ENCODE data around the gene KCNMA1. TPM values are rescaled to one million over a fixed set of nuclear protein-coding genes. Genes with fewer than 3 reads are reported as not detected.

KCNMA1 gene
- total and polyA plus RNA-seq, 7 donors: 15.3 to 427 (median 256) TPM

- TF ChIP-seq POLR2AphosphoS5 (IDR thresholded peaks at IDR 0.05) (no peak), POLR2A (IDR thresholded peaks at IDR 0.05) (no peak)
- TF ChIP-seq, protein P1, sequence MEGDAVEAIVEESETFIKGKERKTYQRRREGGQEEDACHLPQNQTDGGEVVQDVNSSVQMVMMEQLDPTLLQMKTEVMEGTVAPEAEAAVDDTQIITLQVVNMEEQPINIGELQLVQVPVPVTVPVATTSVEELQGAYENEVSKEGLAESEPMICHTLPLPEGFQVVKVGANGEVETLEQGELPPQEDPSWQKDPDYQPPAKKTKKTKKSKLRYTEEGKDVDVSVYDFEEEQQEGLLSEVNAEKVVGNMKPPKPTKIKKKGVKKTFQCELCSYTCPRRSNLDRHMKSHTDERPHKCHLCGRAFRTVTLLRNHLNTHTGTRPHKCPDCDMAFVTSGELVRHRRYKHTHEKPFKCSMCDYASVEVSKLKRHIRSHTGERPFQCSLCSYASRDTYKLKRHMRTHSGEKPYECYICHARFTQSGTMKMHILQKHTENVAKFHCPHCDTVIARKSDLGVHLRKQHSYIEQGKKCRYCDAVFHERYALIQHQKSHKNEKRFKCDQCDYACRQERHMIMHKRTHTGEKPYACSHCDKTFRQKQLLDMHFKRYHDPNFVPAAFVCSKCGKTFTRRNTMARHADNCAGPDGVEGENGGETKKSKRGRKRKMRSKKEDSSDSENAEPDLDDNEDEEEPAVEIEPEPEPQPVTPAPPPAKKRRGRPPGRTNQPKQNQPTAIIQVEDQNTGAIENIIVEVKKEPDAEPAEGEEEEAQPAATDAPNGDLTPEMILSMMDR (IDR thresholded peaks at IDR 0.05): no peak
- intact Hi-C loops (cut with DNase I): no loop called here
- WGBS, 2 donors: 86 to 92% methylated on average over 8 of the region's 8 CpGs
- H3K9me3 ChIP-seq: no peaks in the 10 kb centered on the region
- peaks cover 7 to 15% (median 9%) of the 10 kb centered on the region in 4 donors for H3K36me3 ChIP-seq
- no peak for DNase-seq
- peaks cover 0 to 49% (median 43%) of the 10 kb centered on the region in 4 donors for H3K4me1 ChIP-seq
- no peak overlapping the region for H3K27ac ChIP-seq
- no peak overlapping the region for H3K4me3 ChIP-seq
- H3K27me3 ChIP-seq: no peaks in the 10 kb centered on the region
Measured at GRCh38 chr10:77403761-77404160, 233.8 kb downstream of the KCNMA1 start.

DNA sequence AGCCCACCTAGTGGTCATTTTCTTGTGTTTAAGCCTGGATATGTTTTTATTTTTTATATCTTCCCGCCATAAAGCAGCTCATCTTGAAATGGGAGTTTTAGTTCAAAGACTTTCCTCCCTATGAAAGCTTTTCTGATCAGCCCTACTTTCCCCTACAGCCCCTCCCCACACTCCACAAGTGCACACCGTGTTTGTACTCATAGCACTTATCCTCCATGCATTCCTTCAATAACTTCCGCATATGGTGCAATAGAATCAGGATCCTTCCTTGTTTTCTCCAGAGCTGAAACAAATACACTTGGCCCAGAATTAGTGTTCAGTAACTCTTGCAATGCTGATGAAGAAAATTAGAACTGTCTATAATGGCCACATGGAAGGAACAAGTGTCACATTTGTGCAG, 235.9 kb downstream of the KCNMA1 start:
- Histone ChIP-seq H3K4me3 (no peak overlapping the region), H3K4me1 (peaks cover 0 to 31% (median 27%) of the 10 kb centered on the region in 4 donors), H3K9me3 (no peaks in the 10 kb centered on the region), H3K27ac (no peak overlapping the region), H3K36me3 (peaks cover 7 to 15% (median 9%) of the 10 kb centered on the region in 4 donors), H3K27me3 (no peaks in the 10 kb centered on the region)
- 62 to 71% methylated on average over 3 of the region's 3 CpGs for WGBS, 2 donors
- intact Hi-C loops (cut with DNase I): no loop called here
- DNase-seq: no peak
- TF ChIP-seq POLR2AphosphoS5 (IDR thresholded peaks at IDR 0.05) (no peak), POLR2A (IDR thresholded peaks at IDR 0.05) (no peak), EP300 (IDR thresholded peaks at IDR 0.05) (no peak)
- TF ChIP-seq, protein P1 (IDR thresholded peaks at IDR 0.05): no peak

GRCh38 chr10:77400033-77400432, 237.6 kb downstream of the KCNMA1 start:
- H3K9me3 ChIP-seq: no peaks in the 10 kb centered on the region
- intact Hi-C loops (cut with DNase I): no loop called here

GRCh38 chr10:77398986-77399755, 238.4 kb downstream of the KCNMA1 start:
- peak overlapping the region in 3 of 4 donors; percentile 2 to 31 (median 19) for H3K27ac ChIP-seq
- H3K4me3 ChIP-seq: no peak overlapping the region
- DNase-seq: no peak
- TF ChIP-seq, protein P1 (IDR thresholded peaks at IDR 0.05): no peak
- TF ChIP-seq POLR2AphosphoS5 (IDR thresholded peaks at IDR 0.05) (no peak), EP300 (IDR thresholded peaks at IDR 0.05) (no peak), POLR2A (IDR thresholded peaks at IDR 0.05) (no peak)
- no peaks in the 10 kb centered on the region for H3K27me3 ChIP-seq
- no peaks in the 10 kb centered on the region for H3K9me3 ChIP-seq
- H3K36me3 ChIP-seq: peaks cover 7 to 15% (median 9%) of the 10 kb centered on the region in 4 donors
- WGBS, 2 donors: 63 to 75% methylated on average over 10 of the region's 10 CpGs
- peaks cover 0 to 32% (median 22%) of the 10 kb centered on the region in 4 donors for H3K4me1 ChIP-seq
- intact Hi-C loops (cut with DNase I): no loop called here

More at GRCh38 chr10:77400033-77400432, 237.6 kb downstream of the KCNMA1 start:
- Histone ChIP-seq H3K27ac (peak overlapping the region in 3 of 4 donors; percentile 1 to 19 (median 2)), H3K4me3 (no peak overlapping the region), H3K27me3 (no peaks in the 10 kb centered on the region), H3K36me3 (peaks cover 7 to 15% (median 9%) of the 10 kb centered on the region in 4 donors), H3K4me1 (peaks cover 0 to 23% (median 14%) of the 10 kb centered on the region in 4 donors)
- DNase-seq: no peak
- TF ChIP-seq POLR2AphosphoS5 (IDR thresholded peaks at IDR 0.05) (no peak), EP300 (IDR thresholded peaks at IDR 0.05) (no peak), POLR2A (IDR thresholded peaks at IDR 0.05) (no peak)
- TF ChIP-seq, protein P1 (IDR thresholded peaks at IDR 0.05): no peak
- WGBS, 2 donors: 82 to 83% methylated on average over 4 of the region's 4 CpGs
